OCI-LY7 (cell line): Measurements from ENCODE around the gene CNGA1. TPM values are rescaled to one million over a fixed set of nuclear protein-coding genes. Genes with fewer than 3 reads are reported as not detected.

Experiments
- BruUV-seq: library from RNA; stranded (reverse); fragments of 400-500 nt; replicated peaks from 2 replicates; lab custom pipeline; 2021; lab: Mats Ljungman, UMichigan
- CTCF ChIA-PET: fragments of 300-600 bp; sonication (Branson Sonifier 250); formaldehyde crosslinking; loops from one replicate; lab custom pipeline; 2022; ENCODE audit warnings: antibody characterized with exemption; ENCODE audit not compliant: unreplicated experiment; lab: Charles Lee
- POLR2A ChIA-PET: fragments of 300-600 bp; sonication (Branson Sonifier 250); formaldehyde crosslinking; loops from one replicate; lab custom pipeline; 2022; ENCODE audit warnings: antibody characterized with exemption; lab: Charles Lee
- DNase-seq: peaks from one replicate; pipeline ENCODE4 v3.0.0-alpha.2; 2015; ENCODE audit warnings: low spot score
- H2AFZ ChIP-seq: fragments of 200-600 bp; sonication (generic), shearing (Covaris generic); 2 replicates; pipeline ENCODE4 v1.6.1; 2014; ENCODE audit warnings: mild to moderate bottlenecking, antibody characterized with exemption, low read length, moderate library complexity
- H3K27ac ChIP-seq: fragments of 200-600 bp; sonication (generic); 2 replicates; pipeline ENCODE4 v1.5.1; 2014; ENCODE audit warnings: mixed run types, low read depth, mild to moderate bottlenecking, moderate library complexity, low read length, inconsistent platforms; ENCODE audit not compliant: poor library complexity, severe bottlenecking
- H3K36me3 ChIP-seq: fragments of 200-600 bp; sonication (generic); 2 replicates; pipeline ENCODE4 v1.6.1; 2014; ENCODE audit warnings: mild to moderate bottlenecking, antibody characterized with exemption, low read length, moderate library complexity, mixed read lengths; ENCODE audit not compliant: insufficient read depth
- H3K4me1 ChIP-seq: fragments of 200-600 bp; sonication (generic); 2 replicates; pipeline ENCODE4 v1.5.1; 2014; ENCODE audit warnings: mild to moderate bottlenecking, low read length; ENCODE audit not compliant: insufficient read depth, poor library complexity, severe bottlenecking
- H3K4me2 ChIP-seq: fragments of 200-600 bp; sonication (generic); 2 replicates; pipeline ENCODE4 v1.6.1; 2014; ENCODE audit warnings: mild to moderate bottlenecking, low read length
- H3K4me3 ChIP-seq: fragments of 200-600 bp; sonication (generic); 2 replicates; pipeline ENCODE4 v1.5.1; 2014; ENCODE audit warnings: mild to moderate bottlenecking, low read depth, low read length; ENCODE audit not compliant: poor library complexity, severe bottlenecking
- H3K79me2 ChIP-seq: fragments of 200-600 bp; sonication (generic); 2 replicates; pipeline ENCODE4 v1.6.1; 2016; ENCODE audit warnings: low read depth, mild to moderate bottlenecking, low read length, moderate library complexity, mixed read lengths; ENCODE audit not compliant: insufficient read depth
- H3K9me2 ChIP-seq: fragments of 200-600 bp; sonication (generic); 2 replicates; pipeline ENCODE4 v1.6.1; 2016; ENCODE audit warnings: mild to moderate bottlenecking, low read length, mixed read lengths; ENCODE audit not compliant: insufficient read depth
- H3K9me3 ChIP-seq: fragments of 200-600 bp; sonication (generic); 2 replicates; pipeline ENCODE4 v1.6.1; 2014; ENCODE audit warnings: mild to moderate bottlenecking, mixed run types, low read length, mixed read lengths
- H4K20me1 ChIP-seq: fragments of 200-600 bp; sonication (generic); 2 replicates; pipeline ENCODE4 v1.6.1; 2014; ENCODE audit warnings: mild to moderate bottlenecking, antibody characterized with exemption, low read length, moderate library complexity, mixed read lengths; ENCODE audit not compliant: insufficient read depth
- EZH2phosphoT487 ChIP-seq: fragments of 200-600 bp; sonication (generic); IDR thresholded peaks from 2 replicates; pipeline ENCODE4 v1.6.1; 2018; ENCODE audit warnings: low read depth, borderline replicate concordance, mild to moderate bottlenecking, mixed run types, antibody characterized with exemption, low read length, moderate library complexity, mixed read lengths
- intact Hi-C: fragments of 100-400 bp; cut with micrococcal nuclease; formaldehyde crosslinking; loops from one replicate; pipeline ENCODE4 v1.10.0; 2022; ENCODE audit not compliant: unreplicated experiment
- total RNA-seq, 2 experiments: library from RNA; depleted of rRNA in 1 of 2; stranded (reverse); fragments of >200 nt in 1 of 2; shearing (Covaris generic) in 1 of 2; gene quantifications; 2 replicates each; pipeline ENCODE4 v1.2.3, GENCODE V29; 2014 to 2022
- TF ChIP-seq, protein P1 (sequence below): fragments of 200-600 bp; sonication (generic); conservative IDR thresholded peaks from 2 replicates; pipeline ENCODE4 v1.5.1; 2014; ENCODE audit warnings: mild to moderate bottlenecking, antibody characterized with exemption, low read length, moderate library complexity, mixed read lengths

Gene CNGA1
- total RNA-seq, 2 experiments from 2014 or later, result not detected

DNA sequence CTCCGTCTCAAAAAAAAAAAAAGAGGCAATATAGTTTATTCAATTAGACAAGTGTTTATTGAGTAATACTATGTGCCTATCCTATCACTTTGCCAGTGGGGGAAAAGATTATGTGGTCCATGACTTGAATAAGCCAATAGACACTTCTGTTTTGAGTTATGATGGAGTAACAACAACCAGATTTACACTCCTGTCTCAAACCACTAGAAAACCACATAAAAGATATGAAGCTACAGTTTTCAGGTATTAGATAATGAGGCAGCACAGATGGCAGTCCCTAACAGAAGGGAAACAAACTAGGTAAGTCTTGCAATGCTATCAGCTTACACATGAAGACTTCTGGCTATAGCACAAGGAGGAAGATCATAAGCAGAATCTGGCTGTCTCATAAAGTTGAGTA is 124.6 kb downstream of the CNGA1 start:
- no peak overlapping the region for H2AFZ ChIP-seq
- H3K4me3 ChIP-seq, result no peak overlapping the region
- H3K79me2 ChIP-seq, result no peaks in the 10 kb centered on the region
- intact Hi-C loops, result no loop called here
- no peaks in the 10 kb centered on the region for H4K20me1 ChIP-seq
- H3K9me2 ChIP-seq, result no peaks in the 10 kb centered on the region
- no peak overlapping the region for H3K27ac ChIP-seq
- BruUV-seq, result no TSS peak
- H3K9me3 ChIP-seq, result no peaks in the 10 kb centered on the region
- ChIA-PET POLR2A (no interaction called here), CTCF (no interaction called here)
- H3K4me1 ChIP-seq, result no peaks in the 10 kb centered on the region
- H3K4me2 ChIP-seq, result no peak overlapping the region
- no peak for DNase-seq
- no peak for TF ChIP-seq EZH2phosphoT487
- TF ChIP-seq, protein P1, sequence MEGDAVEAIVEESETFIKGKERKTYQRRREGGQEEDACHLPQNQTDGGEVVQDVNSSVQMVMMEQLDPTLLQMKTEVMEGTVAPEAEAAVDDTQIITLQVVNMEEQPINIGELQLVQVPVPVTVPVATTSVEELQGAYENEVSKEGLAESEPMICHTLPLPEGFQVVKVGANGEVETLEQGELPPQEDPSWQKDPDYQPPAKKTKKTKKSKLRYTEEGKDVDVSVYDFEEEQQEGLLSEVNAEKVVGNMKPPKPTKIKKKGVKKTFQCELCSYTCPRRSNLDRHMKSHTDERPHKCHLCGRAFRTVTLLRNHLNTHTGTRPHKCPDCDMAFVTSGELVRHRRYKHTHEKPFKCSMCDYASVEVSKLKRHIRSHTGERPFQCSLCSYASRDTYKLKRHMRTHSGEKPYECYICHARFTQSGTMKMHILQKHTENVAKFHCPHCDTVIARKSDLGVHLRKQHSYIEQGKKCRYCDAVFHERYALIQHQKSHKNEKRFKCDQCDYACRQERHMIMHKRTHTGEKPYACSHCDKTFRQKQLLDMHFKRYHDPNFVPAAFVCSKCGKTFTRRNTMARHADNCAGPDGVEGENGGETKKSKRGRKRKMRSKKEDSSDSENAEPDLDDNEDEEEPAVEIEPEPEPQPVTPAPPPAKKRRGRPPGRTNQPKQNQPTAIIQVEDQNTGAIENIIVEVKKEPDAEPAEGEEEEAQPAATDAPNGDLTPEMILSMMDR, result no peak
- peaks cover 98% of the 10 kb centered on the region for H3K36me3 ChIP-seq

Other genes with a start within 250 kb of the CNGA1 start
- gene CORIN, start 178.6 kb downstream of the CNGA1 start, total RNA-seq (2014; rRNA removed; shearing (Covaris generic)), result 0.31 TPM in 1 of 2 replicates, not detected in the other
- 0.40 TPM in 1 of 2 replicates, not detected in the other for gene CORIN, start 178.6 kb downstream of the CNGA1 start, total RNA-seq (2022)
- gene NFXL1, start 102.1 kb downstream of the CNGA1 start, total RNA-seq (2014; rRNA removed; shearing (Covaris generic)), result 17.7 and 17.9 TPM in 2 replicates
- gene NFXL1, start 102.1 kb downstream of the CNGA1 start, total RNA-seq (2022), result 26.4 and 28.4 TPM in 2 replicates
- gene NIPAL1, start 91 bp upstream of the CNGA1 start, total RNA-seq (2014; rRNA removed; shearing (Covaris generic)), result 0.28 and 1.1 TPM in 2 replicates
- 1.7 and 1.9 TPM in 2 replicates for gene NIPAL1, start 91 bp upstream of the CNGA1 start, total RNA-seq (2022)
- gene TXK, start 117.6 kb upstream of the CNGA1 start, total RNA-seq (2014; rRNA removed; shearing (Covaris generic)), result not detected in 2 replicates
- gene TXK, start 117.6 kb upstream of the CNGA1 start, total RNA-seq (2022), result 0.11 and 0.41 TPM in 2 replicates